Stimulated activated naive CD8-positive, alpha-beta T cell treated with anti-CD3 and anti-CD28 coated beads, Interleukin-15, amount 100 ng/mL, for 72 hours (primary cell): ENCODE results near the gene STPG1.

ENCODE experiments used
- ATAC-seq: fragments of 150-1000 bp; cut with Tn5 transposase; 2 replicates; pipeline ENCODE4 v1.10.0; 2021; ENCODE audit warnings: mild to moderate bottlenecking, moderate library complexity
- DNase-seq, 2 donors: peaks; one replicate each; pipeline ENCODE4 v3.0.0; 2021 to 2022
- H3K27ac Mint-ChIP-seq, 2 donors: one replicate each; pipeline ENCODE4 v1.8.0; 2022; ENCODE audit warnings: mild to moderate bottlenecking in 2 of 2, mixed read lengths in 2 of 2, moderate library complexity in 2 of 2
- H3K27me3 Mint-ChIP-seq: one replicate; pipeline ENCODE4 v1.8.0; 2022; ENCODE audit warnings: mixed read lengths
- H3K4me1 Mint-ChIP-seq: one replicate; pipeline ENCODE4 v1.8.0; 2022; ENCODE audit warnings: mild to moderate bottlenecking, mixed read lengths
- H3K4me3 Mint-ChIP-seq, 2 donors: one replicate each; pipeline ENCODE4 v1.8.0; 2022; ENCODE audit warnings: mild to moderate bottlenecking in 2 of 2, mixed read lengths in 2 of 2, moderate library complexity in 1 of 2
- H3K9me3 Mint-ChIP-seq, 2 donors: one replicate each; pipeline ENCODE4 v1.8.0; 2022; ENCODE audit warnings: mixed read lengths in 2 of 2

The STPG1 gene

DNA sequence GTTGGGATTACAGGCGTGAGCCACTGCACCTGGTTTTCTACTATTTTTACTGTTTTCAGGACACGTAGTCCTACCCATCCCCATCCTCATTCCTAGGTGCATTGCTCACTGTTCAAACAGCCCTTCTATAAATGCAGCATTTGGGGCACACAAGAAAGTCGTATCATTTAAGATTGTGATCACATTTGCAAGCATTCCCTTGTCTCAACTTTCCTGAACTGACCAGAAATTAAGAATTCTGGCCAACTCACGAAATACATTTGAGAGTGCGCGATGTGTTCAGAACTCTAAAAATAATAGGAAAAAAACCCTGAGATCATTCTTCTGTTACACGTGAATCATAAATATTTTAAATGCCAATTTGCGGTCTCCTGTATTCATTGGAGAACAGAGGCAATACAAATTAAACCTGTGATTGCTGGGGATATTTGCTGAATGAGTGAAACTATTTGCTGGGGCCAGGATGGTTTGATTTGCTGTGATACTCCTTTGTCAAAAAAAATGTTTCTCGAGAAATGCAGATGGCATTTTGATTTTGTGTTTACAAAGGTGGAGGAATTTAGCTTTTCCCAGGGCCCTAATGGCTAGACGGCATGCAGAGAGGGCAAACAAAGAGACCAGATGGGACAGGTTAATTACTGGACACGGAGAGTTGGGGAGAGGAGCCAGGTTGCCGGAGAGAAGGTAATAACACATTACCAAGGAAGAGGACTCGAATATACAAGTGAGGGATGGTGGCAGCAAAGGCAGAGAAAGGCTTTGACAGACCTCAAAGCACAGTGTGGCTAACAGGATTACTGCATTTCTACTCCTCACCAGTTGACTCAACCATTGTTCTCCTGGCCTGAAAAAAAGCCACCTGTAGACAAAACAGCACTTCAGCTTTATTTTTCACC is 38.4 kb downstream of the STPG1 start:
- Mint-ChIP-seq H3K9me3 (no peaks in the 10 kb centered on the region), H3K27ac (peak overlapping the region in 1 of 2 donors; percentile 27), H3K4me3 (no peak overlapping the region), H3K4me1 (no peaks in the 10 kb centered on the region), H3K27me3 (no peaks in the 10 kb centered on the region)
- ATAC-seq (no peak), DNase-seq (no peak)

DNA sequence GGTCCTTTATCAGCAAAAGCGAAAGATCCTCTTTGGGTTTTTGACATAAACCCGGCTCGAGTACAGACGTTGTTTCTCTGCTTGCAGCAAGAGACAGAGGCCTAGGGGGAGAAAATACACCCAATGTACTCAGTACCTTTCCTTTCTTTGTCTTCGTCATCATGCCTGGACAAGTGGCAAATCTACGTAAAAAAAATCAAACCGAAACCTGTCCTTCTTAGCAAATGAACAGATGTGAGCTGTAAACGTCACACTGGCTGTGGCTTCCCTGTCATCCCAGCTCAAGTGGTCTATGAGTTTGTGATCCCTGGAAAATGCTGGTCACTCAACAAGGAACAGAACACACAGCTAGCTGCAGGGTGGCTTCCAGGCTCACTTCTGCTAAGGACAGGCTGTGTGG is 39.9 kb downstream of the STPG1 start:
- Mint-ChIP-seq H3K27ac (peak overlapping the region in 1 of 2 donors; percentile 22), H3K27me3 (no peaks in the 10 kb centered on the region), H3K9me3 (no peaks in the 10 kb centered on the region), H3K4me3 (no peak overlapping the region), H3K4me1 (no peaks in the 10 kb centered on the region)
- DNase-seq (no peak), ATAC-seq (no peak)

DNA sequence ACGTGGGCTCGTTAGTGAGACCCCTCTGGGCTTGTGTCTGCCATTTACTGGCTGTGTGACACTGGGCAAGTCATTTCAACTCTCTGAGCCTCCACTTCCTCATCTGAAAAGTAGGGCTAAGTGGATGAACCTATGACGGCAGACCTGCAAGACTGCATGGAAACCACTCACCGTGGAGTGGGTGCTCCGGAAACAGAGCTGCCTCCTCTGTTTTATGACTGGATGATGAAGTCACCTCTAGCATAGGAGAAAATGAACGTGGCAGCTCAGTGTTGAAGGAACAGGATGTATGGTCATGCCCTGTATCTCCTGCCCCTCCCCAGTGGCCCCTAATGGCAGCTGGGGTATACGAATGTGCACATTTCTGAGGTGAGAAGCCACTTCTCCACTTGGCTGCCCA is 40.5 kb downstream of the STPG1 start:
- DNase-seq (no peak), ATAC-seq (no peak)
- H3K27me3 Mint-ChIP-seq: no peaks in the 10 kb centered on the region
- no peaks in the 10 kb centered on the region for H3K9me3 Mint-ChIP-seq
- H3K27ac Mint-ChIP-seq: no peak overlapping the region
- no peak overlapping the region for H3K4me3 Mint-ChIP-seq
- H3K4me1 Mint-ChIP-seq: no peaks in the 10 kb centered on the region

DNA sequence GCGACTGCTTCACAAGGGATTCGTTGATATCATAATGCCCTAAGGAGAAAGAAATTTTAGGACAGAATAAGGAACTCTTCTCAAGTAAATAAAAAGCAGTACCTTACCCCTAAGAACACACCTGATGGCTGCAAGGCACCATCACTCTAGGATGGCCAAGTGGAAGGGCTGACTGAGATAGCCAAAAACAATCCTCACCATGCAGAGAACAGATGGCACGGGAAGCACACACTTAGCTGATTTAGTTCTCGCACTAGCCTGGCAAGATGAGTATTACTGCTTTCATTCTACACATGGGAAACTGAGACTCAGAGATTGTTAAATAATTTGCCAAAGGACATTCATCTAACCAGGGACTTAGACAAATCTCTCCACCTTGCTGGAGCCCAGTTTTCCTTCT is 43.8 kb downstream of the STPG1 start:
- peaks cover 19% of the 10 kb centered on the region for H3K4me1 Mint-ChIP-seq
- no peak for DNase-seq
- no peaks in the 10 kb centered on the region for H3K9me3 Mint-ChIP-seq
- ATAC-seq: no peak
- H3K4me3 Mint-ChIP-seq: no peak overlapping the region
- no peak overlapping the region for H3K27ac Mint-ChIP-seq
- H3K27me3 Mint-ChIP-seq: no peaks in the 10 kb centered on the region

DNA sequence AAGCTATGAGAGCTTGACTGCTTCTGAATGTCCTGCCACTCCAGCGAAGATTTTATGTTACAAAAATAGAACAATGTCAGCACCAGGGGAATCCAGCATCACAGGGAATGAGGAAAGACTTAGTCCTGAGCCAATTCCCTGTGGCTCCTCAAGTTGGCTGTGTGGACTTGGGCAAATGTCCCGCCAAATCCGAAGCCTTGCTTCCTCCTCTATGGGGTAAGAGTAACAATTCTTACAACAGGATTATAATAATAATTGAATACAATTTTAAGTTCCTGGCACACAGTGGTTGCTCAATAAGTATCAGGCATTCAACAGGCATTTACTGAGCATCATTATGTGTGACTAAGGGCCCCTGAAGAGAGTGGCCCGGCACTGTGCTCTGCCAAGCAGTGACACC is 44.4 kb downstream of the STPG1 start:
- Mint-ChIP-seq H3K27me3 (no peaks in the 10 kb centered on the region), H3K27ac (no peak overlapping the region), H3K4me1 (peaks cover 25% of the 10 kb centered on the region), H3K4me3 (no peak overlapping the region), H3K9me3 (no peaks in the 10 kb centered on the region)
- ATAC-seq (no peak), DNase-seq (no peak)

DNA sequence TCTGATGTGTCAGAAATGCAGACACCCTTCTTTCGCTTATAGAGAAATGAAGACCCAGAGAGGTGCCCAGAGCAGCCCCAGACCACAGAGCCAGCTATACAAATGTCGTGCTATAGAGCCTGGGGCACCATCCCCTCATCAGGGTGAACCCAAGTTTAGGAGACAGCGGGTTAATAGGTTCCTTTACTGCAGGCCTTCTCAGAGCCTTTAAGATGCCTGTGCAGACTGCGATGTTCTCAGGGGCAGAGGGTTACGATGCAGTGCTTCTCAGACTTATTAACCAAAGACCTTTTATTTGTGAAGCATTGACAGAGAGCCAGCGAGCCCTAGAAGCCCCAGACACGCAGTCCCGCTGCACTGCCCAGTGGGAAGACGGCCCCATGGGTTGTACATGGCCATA is 46.9 kb downstream of the STPG1 start:
- no peak for ATAC-seq
- no peaks in the 10 kb centered on the region for H3K27me3 Mint-ChIP-seq
- no peak overlapping the region for H3K27ac Mint-ChIP-seq
- H3K4me1 Mint-ChIP-seq: peaks cover 28% of the 10 kb centered on the region
- H3K9me3 Mint-ChIP-seq: no peaks in the 10 kb centered on the region
- no peak overlapping the region for H3K4me3 Mint-ChIP-seq
- DNase-seq: no peak

DNA sequence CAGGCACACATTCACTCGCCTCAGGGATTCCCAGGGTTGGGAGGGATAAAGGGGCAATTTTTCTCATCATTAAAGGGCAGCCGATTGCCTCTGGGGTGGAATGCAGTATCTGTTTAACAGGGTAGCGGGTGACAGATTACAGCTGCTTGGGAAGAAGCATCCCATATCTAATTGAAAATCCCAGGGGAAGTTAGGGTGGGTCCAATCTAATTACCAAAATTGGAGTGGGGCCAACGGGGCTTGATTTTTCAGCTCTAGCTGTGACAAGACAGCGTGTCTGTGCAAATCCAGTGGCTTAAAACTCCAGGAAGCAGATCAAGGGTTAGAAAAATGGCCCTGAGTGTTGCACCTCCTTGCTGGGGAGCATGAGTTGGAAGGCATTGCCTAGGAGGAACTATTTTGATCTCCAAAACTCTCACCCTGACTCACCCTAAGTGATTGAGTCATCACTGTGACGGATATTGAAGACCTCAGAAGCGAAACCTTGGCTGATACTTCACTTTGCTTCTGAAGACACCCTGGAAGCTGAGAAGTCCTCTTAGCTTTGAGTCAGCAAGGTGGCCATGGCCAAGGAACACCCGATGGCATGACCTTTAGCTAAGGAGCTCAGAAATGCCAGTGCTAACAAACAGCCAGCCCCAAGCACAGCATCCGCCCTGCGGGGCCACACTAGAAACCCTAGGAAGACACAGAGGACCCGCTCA is 48.5 kb downstream of the STPG1 start:
- H3K27ac Mint-ChIP-seq: no peak overlapping the region
- H3K4me3 Mint-ChIP-seq: no peak overlapping the region
- DNase-seq (peak; percentile 37 to 63), ATAC-seq (peak; percentile 99)
- H3K9me3 Mint-ChIP-seq: no peaks in the 10 kb centered on the region
- H3K27me3 Mint-ChIP-seq: no peaks in the 10 kb centered on the region
- H3K4me1 Mint-ChIP-seq: peaks cover 28% of the 10 kb centered on the region

DNA sequence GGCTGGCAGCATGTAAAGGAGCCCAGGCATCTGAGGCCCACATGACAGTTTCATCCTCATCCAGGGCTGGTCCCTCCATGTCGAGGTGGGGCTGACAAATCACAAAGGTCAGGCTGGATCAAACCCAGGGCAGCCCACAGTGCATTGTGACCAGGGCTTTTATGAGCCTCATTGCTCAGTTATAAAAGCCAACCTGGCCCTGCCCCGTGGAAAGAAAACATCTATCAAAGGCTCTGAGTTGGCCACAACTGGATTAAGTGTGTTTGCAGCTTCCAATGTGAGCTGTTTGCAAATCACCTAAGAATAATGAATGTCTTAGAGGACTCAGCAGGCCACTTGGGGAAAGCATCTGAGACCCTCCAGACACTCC is 49.0 kb downstream of the STPG1 start:
- no peak overlapping the region for H3K27ac Mint-ChIP-seq
- no peaks in the 10 kb centered on the region for H3K9me3 Mint-ChIP-seq
- DNase-seq: no peak
- no peaks in the 10 kb centered on the region for H3K27me3 Mint-ChIP-seq
- H3K4me3 Mint-ChIP-seq: no peak overlapping the region
- ATAC-seq: no peak
- peaks cover 28% of the 10 kb centered on the region for H3K4me1 Mint-ChIP-seq

DNA sequence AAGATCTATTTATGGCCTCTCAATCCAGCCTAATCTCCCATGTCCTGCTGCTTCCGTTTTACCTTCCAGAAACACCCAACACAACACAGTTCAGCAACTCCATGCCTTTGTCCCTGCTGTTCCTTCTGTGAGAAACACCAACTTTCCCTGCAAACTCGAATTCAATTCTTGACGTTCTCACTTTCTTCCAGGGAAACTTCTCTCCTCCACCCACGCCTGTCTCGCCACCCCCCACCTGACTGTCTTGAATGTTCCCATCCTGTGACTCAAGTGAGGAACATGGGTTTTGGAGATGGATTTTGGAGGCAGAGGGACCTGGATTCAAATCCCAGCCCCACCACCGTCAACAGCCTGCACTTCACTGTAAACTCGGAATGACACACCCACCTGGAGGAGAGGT is 49.6 kb downstream of the STPG1 start:
- Mint-ChIP-seq H3K4me1 (peaks cover 28% of the 10 kb centered on the region), H3K27ac (no peak overlapping the region), H3K27me3 (no peaks in the 10 kb centered on the region), H3K9me3 (no peaks in the 10 kb centered on the region), H3K4me3 (no peak overlapping the region)
- ATAC-seq: no peak
- no peak for DNase-seq

DNA sequence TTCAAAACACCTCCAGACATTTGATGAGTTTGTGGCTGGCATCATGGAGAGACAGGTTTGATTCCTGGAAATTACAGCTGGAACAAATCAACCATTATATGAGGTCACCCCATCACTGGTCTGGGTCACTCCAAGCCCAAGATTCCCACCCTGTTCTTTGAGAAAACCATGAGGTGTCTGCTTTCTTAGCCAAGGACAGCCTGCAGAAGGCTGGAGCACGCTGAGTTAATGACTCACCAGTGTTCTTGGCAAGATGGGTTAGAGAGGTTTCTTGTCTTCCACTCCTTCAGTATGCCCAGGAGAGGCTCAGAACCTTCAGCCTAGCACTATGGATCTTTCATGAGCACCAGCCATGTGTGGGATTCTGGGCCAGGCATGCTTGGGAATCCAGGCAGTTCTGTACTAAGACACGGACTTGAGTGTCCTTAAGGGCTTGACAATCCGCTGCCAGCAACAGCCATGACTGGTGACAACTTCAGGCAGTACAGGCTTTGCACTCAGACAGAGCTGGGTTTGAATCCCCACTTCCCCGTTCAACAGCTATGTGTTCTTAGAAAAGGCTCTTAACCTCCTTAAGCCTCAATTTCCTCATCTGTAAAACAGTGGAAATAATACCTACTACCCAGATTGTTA is 50.5 kb downstream of the STPG1 start:
- DNase-seq (no peak), ATAC-seq (no peak)
- no peak overlapping the region for H3K27ac Mint-ChIP-seq
- H3K27me3 Mint-ChIP-seq: no peaks in the 10 kb centered on the region
- H3K4me3 Mint-ChIP-seq: no peak overlapping the region
- peaks cover 28% of the 10 kb centered on the region for H3K4me1 Mint-ChIP-seq
- H3K9me3 Mint-ChIP-seq: no peaks in the 10 kb centered on the region

DNA sequence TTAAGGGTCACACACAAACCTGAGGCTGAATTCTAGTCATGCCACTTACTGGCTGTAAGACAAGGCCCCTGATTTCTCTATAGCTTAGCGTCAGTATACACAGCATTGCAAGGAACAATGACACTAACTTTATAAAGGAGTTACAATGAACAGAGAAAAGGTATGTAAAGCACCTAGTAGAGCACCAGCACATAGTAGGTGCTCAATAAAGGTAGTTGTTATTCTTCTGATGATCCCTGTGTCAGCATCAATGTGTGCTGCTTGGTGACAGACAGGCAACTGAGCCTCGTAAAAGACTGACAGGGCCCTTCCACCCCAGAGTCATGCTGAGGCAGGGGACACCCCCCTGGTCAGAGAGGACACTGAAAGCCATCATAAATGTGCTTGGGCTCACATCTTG is 51.2 kb downstream of the STPG1 start:
- ATAC-seq: no peak
- H3K4me3 Mint-ChIP-seq: no peak overlapping the region
- no peak overlapping the region for H3K27ac Mint-ChIP-seq
- no peaks in the 10 kb centered on the region for H3K27me3 Mint-ChIP-seq
- no peak for DNase-seq
- H3K9me3 Mint-ChIP-seq: no peaks in the 10 kb centered on the region
- peaks cover 28% of the 10 kb centered on the region for H3K4me1 Mint-ChIP-seq

DNA sequence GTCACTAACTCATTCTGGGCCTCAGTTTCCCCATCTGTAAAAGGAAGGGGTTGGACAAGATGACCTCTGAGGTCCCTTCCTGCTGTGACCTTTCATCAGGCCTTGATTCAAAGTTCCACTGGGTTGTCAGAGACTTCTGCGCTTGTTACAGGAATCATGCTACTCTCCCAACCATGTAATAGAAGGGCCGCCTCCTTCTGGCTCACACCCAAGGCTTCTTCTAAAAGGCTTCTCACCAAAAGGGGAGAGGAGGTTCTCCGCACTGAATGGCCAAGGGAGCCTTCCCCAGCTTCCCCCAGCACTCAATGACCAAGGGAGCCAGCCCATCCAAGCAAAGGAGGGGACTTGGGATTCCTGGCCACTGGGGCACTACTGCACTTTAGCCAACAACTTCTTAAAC is 51.8 kb downstream of the STPG1 start:
- no peak for DNase-seq
- ATAC-seq: no peak
- no peak overlapping the region for H3K27ac Mint-ChIP-seq
- H3K4me1 Mint-ChIP-seq: peaks cover 28% of the 10 kb centered on the region
- no peaks in the 10 kb centered on the region for H3K9me3 Mint-ChIP-seq
- H3K4me3 Mint-ChIP-seq: no peak overlapping the region
- no peaks in the 10 kb centered on the region for H3K27me3 Mint-ChIP-seq

DNA sequence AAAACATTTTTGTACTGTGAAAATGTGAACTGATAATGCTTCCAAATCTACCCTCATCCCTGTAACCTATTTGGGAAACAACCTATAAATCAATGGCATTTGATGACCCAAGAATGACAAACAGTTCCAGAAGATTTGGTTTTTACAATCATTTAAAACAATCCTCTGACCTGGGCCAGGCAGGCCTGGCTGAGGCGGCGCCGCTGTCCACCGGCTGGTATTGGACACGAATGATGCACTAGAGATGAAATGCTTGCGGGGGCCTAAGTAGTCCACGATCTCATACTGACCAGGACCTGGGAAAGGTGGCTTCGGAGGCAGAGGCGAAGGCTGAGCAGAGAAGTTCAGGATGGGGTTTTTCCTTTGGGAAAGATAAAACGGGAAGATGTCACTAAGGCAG is 52.9 kb downstream of the STPG1 start:
- Mint-ChIP-seq H3K27me3 (no peaks in the 10 kb centered on the region), H3K4me1 (peaks cover 19% of the 10 kb centered on the region), H3K9me3 (no peaks in the 10 kb centered on the region), H3K4me3 (no peak overlapping the region), H3K27ac (no peak overlapping the region)
- DNase-seq: no peak
- ATAC-seq: no peak

DNA sequence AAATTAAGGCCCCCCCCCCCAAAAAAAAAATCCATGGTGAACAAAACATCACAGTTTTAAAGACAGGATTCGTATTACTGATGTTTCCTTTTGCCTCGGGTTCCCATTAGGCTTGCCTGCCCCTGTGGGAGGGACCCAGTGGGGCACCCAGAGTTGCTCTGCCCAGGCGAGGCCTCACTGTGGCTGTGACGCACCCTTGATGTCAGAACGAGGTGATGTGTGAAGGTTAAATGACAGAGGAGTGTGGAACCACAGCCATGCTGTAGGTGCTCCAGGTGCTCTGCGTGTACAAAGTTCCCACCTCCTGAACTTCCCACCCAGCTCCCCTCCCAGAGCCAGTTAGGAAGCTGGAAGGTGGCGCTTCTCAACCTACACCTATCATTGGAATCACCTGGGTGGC is 56.5 kb downstream of the STPG1 start:
- DNase-seq: no peak
- Mint-ChIP-seq H3K9me3 (no peaks in the 10 kb centered on the region), H3K4me1 (peaks cover 11% of the 10 kb centered on the region), H3K27me3 (no peaks in the 10 kb centered on the region), H3K27ac (no peak overlapping the region), H3K4me3 (no peak overlapping the region)
- ATAC-seq: no peak

DNA sequence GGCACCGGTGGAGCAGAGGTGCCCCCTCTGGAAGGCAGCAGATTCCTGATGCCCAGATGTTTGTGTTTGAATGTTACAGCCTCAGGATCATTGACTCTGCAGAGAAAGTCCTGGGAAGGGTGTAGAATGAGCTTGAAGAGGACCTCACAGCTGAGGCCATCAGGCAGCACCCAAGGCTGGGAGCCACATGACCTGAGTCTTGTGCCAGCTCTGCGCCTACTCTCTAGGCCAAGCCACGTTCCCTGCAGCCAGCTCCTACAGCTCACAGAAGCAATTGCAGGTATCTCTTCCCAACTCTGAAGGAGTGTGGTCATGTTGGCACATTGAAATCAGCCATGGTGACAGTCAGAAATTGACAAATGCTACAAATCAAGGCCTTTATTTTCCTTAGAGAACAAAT is 58.1 kb downstream of the STPG1 start:
- Mint-ChIP-seq H3K4me1 (peaks cover 26% of the 10 kb centered on the region), H3K4me3 (no peak overlapping the region), H3K27me3 (no peaks in the 10 kb centered on the region), H3K9me3 (no peaks in the 10 kb centered on the region), H3K27ac (no peak overlapping the region)
- DNase-seq (no peak), ATAC-seq (no peak)

DNA sequence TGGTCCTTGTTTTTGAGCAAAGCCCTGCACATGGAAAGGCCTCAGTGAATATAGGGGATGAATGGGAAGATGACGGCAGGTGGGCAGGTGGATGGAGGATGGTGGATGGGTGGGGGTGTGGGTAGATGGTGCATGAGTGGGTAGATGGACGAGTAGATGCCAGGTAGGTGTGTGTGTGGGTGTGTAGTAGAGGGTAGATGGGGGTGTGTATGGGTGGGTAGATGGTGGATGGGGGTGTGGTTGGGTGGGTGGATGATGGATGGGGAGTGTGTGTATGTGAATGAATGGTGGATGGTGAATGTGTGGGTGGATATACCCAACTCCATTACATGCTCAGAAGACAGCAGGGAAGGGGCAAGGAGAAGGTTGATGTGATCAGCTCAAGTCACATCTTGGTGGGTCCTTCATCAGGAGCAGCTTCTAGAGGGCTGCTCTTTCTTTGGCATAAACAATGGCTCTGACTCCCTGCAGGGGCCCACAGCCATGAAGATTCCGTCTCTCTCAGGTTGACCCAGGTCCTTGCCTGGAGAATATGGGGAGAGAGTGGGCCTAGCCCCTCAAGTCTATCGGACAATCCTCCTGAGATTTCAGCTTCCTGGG is 60.2 kb downstream of the STPG1 start:
- no peak overlapping the region for H3K4me3 Mint-ChIP-seq
- H3K9me3 Mint-ChIP-seq: no peaks in the 10 kb centered on the region
- H3K27ac Mint-ChIP-seq: no peak overlapping the region
- H3K27me3 Mint-ChIP-seq: no peaks in the 10 kb centered on the region
- DNase-seq (no peak), ATAC-seq (no peak)
- peaks cover 41% of the 10 kb centered on the region for H3K4me1 Mint-ChIP-seq
